Endometrium (tissue), 2 donors: ENCODE data around the gene PDE12.
"Not testable (repeated sequence)": the region's sequence is repeated elsewhere in the genome, so short reads cannot be mapped to it uniquely, and the experiment has no call there.

Experiments
- FAIRE-seq: peaks from 2 replicates; lab custom pipeline; 2012; peaks lifted over from hg19 to GRCh38; lab: Jason Lieb, UNC
- donor health status: control.
- donor health status: control.

The PDE12 gene

DNA sequence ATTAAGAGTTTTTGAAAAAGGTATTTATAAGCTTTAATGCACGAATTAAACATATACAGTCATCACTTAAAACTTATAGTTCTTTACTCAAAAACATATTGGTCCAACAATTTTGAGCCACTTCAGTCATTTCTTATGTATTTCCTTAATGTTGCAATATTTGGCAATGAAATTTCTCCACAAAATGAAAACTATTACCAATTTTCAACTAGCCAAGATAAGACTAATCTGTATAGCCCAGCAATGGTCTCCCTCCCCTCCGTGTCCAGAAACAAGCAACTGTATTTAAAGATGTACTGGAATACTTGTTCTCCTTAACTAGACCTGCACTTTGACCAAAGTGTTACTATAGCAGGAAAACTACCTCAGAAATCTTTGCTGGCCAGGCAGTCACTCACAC, 31.8 kb downstream of the PDE12 start:
- no peak for FAIRE-seq

- FAIRE-seq = no peak
These were observed 36.2 kb downstream of the PDE12 start for GRCh38 chr3:57592306-57592705.

DNA sequence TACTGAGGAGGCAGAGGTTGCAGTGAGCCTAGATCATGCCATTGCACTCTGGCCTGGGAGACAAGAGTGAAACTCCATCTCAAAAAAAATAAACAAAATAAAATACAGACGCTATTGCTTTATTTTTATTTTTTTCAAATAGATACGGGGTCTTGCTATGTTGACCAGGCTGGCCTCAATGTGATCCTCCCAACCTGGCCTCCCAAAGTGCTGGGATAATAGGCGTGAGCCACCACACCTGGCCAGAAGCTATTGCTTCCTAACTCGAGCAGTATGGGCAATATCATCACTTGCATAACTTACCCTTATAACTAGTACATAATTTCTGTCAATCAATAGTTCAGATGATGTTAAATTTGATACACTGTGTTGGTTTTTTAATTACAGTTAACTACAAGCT, 38.1 kb downstream of the PDE12 start:
- no peak for FAIRE-seq

- FAIRE-seq = no peak
These were observed 38.5 kb downstream of the PDE12 start for GRCh38 chr3:57594576-57594975.

- no peak for FAIRE-seq
These were observed 40.5 kb downstream of the PDE12 start for GRCh38 chr3:57596495-57597126.

DNA sequence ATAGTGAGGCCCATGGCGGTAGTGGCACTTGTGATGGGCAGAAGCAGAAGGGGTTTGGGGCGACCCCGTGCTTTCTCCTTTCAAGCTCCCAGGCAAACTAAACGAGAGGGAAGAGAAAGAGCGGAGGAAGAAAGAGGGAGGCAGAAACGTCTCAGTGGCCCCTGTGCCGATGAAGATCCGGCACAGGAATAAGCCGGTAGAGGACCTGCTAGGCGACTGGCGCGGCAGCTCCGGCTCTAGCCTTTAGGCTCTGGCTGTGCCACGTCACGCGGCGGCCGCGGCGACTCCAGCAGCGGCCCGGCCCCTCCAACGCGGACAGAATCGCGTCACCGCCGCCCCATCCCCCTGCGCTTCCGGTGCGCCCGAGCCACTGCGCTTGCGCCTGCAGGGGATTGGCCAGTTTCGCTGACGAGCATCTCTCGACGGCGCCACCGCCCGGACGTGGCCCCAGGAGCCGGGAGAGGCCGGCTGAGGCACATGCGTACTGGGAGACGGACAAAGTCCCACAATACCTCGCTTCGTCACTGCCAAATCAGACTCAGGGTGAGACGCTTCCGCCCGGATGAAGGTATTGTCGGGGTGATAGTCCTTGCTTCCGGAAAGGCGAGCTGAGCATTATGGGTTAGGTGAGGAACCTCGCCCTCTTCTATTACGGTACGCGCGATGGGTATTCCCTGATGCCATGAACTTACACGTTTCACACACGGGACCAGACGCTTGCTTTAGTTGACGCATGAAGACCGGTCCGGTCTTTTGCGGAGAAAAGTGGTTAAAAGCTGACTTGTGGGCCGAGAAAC, 41.3 kb downstream of the PDE12 start, which contains the start of gene ARF4:
TSS of gene ARF4 (minus strand) at position 218 of the 797 bp plus-strand sequence. CDS start at position 14, 204 bp downstream.
- FAIRE-seq = peak; percentile 94

GRCh38 chr3:57598765-57599360, 42.8 kb downstream of the PDE12 start:
- no peak for FAIRE-seq

- no peak for FAIRE-seq
These were observed 44.1 kb downstream of the PDE12 start for GRCh38 chr3:57600195-57600594.

DNA sequence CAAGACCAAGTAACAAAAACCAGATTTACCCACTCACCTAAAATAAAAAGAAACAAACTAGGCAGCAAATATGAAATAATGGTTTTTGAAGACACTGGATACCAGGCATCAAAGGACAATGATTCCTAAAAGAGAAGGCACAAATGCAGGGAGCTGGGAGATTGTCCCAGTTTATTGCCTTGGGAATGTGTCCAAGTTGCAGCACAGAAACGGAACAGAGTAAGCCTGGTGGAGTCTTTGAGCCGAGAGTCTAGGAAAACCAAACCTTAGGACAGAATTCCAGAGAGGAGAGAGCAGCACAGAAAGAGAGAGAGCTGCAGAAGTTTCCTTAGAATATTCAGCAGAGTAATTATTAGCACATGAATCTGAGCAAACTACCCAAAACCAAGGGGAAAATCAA, 48.9 kb downstream of the PDE12 start:
- FAIRE-seq = no peak

GRCh38 chr3:57605683-57606082, 49.6 kb downstream of the PDE12 start:
- peak; percentile 50 for FAIRE-seq

GRCh38 chr3:57611870-57612269, 55.8 kb downstream of the PDE12 start:
- not testable (repeated sequence) for FAIRE-seq

DNA sequence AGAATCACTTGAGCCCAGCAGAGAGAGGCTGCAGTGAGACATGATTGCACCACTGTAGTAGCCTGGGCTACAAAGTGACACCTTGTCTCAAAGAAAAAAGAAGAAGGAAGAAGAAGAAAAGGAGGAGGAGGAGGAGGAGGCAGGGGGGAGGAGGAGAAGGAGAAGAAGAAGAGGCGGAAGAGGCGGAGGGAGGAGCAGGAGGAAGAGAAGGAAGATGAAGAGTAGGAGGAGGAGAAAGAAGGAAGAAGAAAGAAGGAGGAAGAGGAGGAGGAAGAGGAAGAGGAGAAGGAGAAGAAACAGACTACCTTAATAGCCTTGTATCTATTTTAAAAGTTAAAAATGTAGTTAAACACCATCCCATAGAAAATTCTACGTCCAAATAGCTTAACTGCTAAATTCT, 60.2 kb downstream of the PDE12 start:
- FAIRE-seq = no peak
